ENCODE measurements around the gene IRX6.

Gene IRX6

GRCh38 chr16:55323637-55324271 is at the start of gene IRX6:
IRX6 (plus strand) TSS chr16:55324203; CDS start chr16:55325092, 889 bp downstream.
- Histone ChIP-seq H3K9ac (ENCODE audit: low read depth, low read length) (peak within 1 kb of the TSS; percentile 61; the same call in 1 of the 2 replicates), H3K36me3 (ENCODE audit: insufficient read depth, low read length) (no peaks in the 10 kb centered on the region), H3K9me3 (ENCODE audit: control insufficient read depth, insufficient read depth, low read length) (no peaks in the 10 kb centered on the region), H3K4me1 (ENCODE audit: insufficient read depth, low read length) (no peaks in the 10 kb centered on the region)

DNA sequence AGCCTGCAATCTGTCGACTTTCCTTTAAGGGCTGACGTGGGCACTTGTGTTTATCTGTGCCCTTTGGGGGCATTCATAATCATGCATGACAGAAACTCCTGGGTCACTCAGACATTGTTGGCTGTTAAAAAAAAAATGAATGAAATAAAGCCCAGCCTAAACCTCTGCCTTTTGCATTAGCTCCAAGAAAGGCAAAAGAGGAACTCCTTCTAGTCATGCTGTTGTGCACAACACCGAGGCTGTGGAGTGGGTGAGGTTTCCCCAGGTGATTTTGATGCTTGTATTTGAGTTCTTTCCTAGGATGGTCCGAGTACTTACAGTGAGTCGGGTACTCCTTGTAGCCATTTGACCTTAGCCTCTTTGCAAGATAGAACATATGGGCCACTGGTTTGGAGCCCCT is 49.6 kb upstream of the IRX6 start:
- Histone ChIP-seq H3K9ac (ENCODE audit: low read depth, low read length) (no peak overlapping the region), H3K4me1 (ENCODE audit: insufficient read depth, low read length) (no peaks in the 10 kb centered on the region), H3K36me3 (ENCODE audit: insufficient read depth, low read length) (no peaks in the 10 kb centered on the region), H3K9me3 (ENCODE audit: control insufficient read depth, insufficient read depth, low read length) (no peaks in the 10 kb centered on the region)

- no peaks in the 10 kb centered on the region for H3K4me1 ChIP-seq (ENCODE audit: insufficient read depth, low read length)
Observed at GRCh38 chr16:55275167-55275566, 48.8 kb upstream of the IRX6 start.

DNA sequence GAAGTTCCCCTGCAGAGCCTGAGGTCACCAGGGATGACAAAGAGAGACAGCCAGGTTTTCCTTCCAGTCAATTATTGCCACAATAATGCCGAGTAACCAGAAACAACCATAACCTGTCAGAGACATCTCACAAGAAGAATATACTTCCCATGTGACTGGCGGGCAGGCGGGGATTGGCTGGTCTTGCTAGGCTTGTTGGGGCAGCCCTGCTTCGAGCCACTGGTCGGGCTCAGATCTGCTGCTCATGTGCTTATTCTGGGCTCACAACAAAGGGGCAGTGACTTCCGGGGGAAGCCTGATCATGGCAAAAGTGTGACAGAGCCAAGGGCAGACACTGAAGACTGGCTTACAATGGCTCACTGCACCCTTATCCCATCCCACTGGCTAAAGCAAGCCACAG is 48.1 kb upstream of the IRX6 start:
- H3K4me1 ChIP-seq (ENCODE audit: insufficient read depth, low read length), result no peaks in the 10 kb centered on the region
- no peaks in the 10 kb centered on the region for H3K9me3 ChIP-seq (ENCODE audit: control insufficient read depth, insufficient read depth, low read length)
- H3K36me3 ChIP-seq (ENCODE audit: insufficient read depth, low read length), result no peaks in the 10 kb centered on the region
- H3K9ac ChIP-seq (ENCODE audit: low read depth, low read length), result no peak overlapping the region

More at GRCh38 chr16:55275167-55275566, 48.8 kb upstream of the IRX6 start:
- no peaks in the 10 kb centered on the region for H3K36me3 ChIP-seq (ENCODE audit: insufficient read depth, low read length)
- no peak overlapping the region for H3K9ac ChIP-seq (ENCODE audit: low read depth, low read length)
- no peaks in the 10 kb centered on the region for H3K9me3 ChIP-seq (ENCODE audit: control insufficient read depth, insufficient read depth, low read length)

DNA sequence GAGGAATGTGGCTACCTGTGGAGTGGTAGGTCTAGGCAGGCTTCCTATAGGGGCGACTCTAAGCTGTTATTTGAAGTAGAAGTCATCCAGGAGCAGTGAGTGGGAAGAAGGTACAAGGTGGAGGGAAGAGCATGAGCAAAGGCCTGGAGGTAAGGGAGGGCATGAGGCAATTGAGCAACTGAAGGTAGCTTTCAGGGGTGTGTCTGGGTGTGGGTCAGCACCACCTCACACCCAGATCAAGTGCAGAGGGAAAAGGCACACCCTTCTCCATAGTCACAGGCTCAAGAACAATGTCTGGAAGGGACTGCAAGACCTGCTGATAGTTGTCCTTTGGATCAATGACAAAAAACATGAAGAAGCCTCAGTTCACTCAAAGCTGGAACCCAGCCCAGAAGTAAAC is 46.5 kb upstream of the IRX6 start:
- Histone ChIP-seq H3K9ac (ENCODE audit: low read depth, low read length) (no peak overlapping the region), H3K36me3 (ENCODE audit: insufficient read depth, low read length) (no peaks in the 10 kb centered on the region), H3K9me3 (ENCODE audit: control insufficient read depth, insufficient read depth, low read length) (no peaks in the 10 kb centered on the region), H3K4me1 (ENCODE audit: insufficient read depth, low read length) (no peaks in the 10 kb centered on the region)

GRCh38 chr16:55279598-55279997 is 44.4 kb upstream of the IRX6 start:
- no peaks in the 10 kb centered on the region for H3K36me3 ChIP-seq (ENCODE audit: insufficient read depth, low read length)

GRCh38 chr16:55280587-55280986 is 43.4 kb upstream of the IRX6 start:
- H3K4me1 ChIP-seq (ENCODE audit: insufficient read depth, low read length), result peaks cover 3% of the 10 kb centered on the region; the same call in 1 of the 2 replicates
- H3K9me3 ChIP-seq (ENCODE audit: control insufficient read depth, insufficient read depth, low read length), result no peaks in the 10 kb centered on the region
- H3K36me3 ChIP-seq (ENCODE audit: insufficient read depth, low read length), result no peaks in the 10 kb centered on the region
- no peak overlapping the region for H3K9ac ChIP-seq (ENCODE audit: low read depth, low read length)

More at GRCh38 chr16:55279598-55279997, 44.4 kb upstream of the IRX6 start:
- Histone ChIP-seq H3K9ac (ENCODE audit: low read depth, low read length) (no peak overlapping the region), H3K9me3 (ENCODE audit: control insufficient read depth, insufficient read depth, low read length) (no peaks in the 10 kb centered on the region), H3K4me1 (ENCODE audit: insufficient read depth, low read length) (peaks cover 3% of the 10 kb centered on the region; the same call in 1 of the 2 replicates)

- no peak overlapping the region for H3K9ac ChIP-seq (ENCODE audit: low read depth, low read length)
- peaks cover 3% of the 10 kb centered on the region; the same call in 1 of the 2 replicates for H3K4me1 ChIP-seq (ENCODE audit: insufficient read depth, low read length)
- H3K9me3 ChIP-seq (ENCODE audit: control insufficient read depth, insufficient read depth, low read length), result no peaks in the 10 kb centered on the region; the same call in 1 of the 2 replicates
- H3K36me3 ChIP-seq (ENCODE audit: insufficient read depth, low read length), result no peaks in the 10 kb centered on the region
Observed at GRCh38 chr16:55282441-55282840, 41.6 kb upstream of the IRX6 start.

- Histone ChIP-seq H3K9ac (ENCODE audit: low read depth, low read length) (no peak overlapping the region), H3K36me3 (ENCODE audit: insufficient read depth, low read length) (no peaks in the 10 kb centered on the region), H3K4me1 (ENCODE audit: insufficient read depth, low read length) (peaks cover 3% of the 10 kb centered on the region; the same call in 1 of the 2 replicates), H3K9me3 (ENCODE audit: control insufficient read depth, insufficient read depth, low read length) (peaks cover 5% of the 10 kb centered on the region)
Observed at GRCh38 chr16:55283812-55284717, 39.9 kb upstream of the IRX6 start.

- H3K9me3 ChIP-seq (ENCODE audit: control insufficient read depth, insufficient read depth, low read length), result peaks cover 5% of the 10 kb centered on the region
- H3K4me1 ChIP-seq (ENCODE audit: insufficient read depth, low read length), result peaks cover 3% of the 10 kb centered on the region; the same call in 1 of the 2 replicates
- H3K36me3 ChIP-seq (ENCODE audit: insufficient read depth, low read length), result no peaks in the 10 kb centered on the region
- H3K9ac ChIP-seq (ENCODE audit: low read depth, low read length), result no peak overlapping the region
Observed at GRCh38 chr16:55284718-55285099, 39.3 kb upstream of the IRX6 start.

GRCh38 chr16:55285586-55285985 is 38.4 kb upstream of the IRX6 start:
- no peaks in the 10 kb centered on the region for H3K36me3 ChIP-seq (ENCODE audit: insufficient read depth, low read length)
- H3K9ac ChIP-seq (ENCODE audit: low read depth, low read length), result no peak overlapping the region
- H3K9me3 ChIP-seq (ENCODE audit: control insufficient read depth, insufficient read depth, low read length), result peaks cover 5% of the 10 kb centered on the region
- peaks cover 3% of the 10 kb centered on the region; the same call in 1 of the 2 replicates for H3K4me1 ChIP-seq (ENCODE audit: insufficient read depth, low read length)

DNA sequence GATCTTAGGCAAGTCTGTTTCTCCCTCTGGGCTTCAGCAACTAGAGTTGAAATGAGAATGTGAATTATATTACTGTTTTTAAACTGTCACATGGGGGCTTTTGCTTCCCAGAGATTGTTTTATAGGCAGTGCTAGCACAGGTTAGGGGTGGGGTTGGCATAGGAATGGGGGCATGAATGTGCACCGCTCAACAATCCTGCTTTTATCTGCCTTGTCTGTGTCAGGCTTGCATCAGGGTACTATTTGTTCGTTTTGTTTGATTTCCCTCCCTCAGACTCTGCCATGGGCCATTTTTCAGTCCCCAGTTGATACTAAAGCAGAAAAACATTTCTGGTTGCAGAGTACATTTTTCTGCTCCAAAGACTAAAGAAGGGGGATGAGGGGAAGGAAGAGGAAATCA is 34.6 kb upstream of the IRX6 start:
- Histone ChIP-seq H3K4me1 (ENCODE audit: insufficient read depth, low read length) (peaks cover 9% of the 10 kb centered on the region), H3K9ac (ENCODE audit: low read depth, low read length) (no peak overlapping the region), H3K9me3 (ENCODE audit: control insufficient read depth, insufficient read depth, low read length) (peaks cover 5% of the 10 kb centered on the region), H3K36me3 (ENCODE audit: insufficient read depth, low read length) (no peaks in the 10 kb centered on the region)

- peaks cover 5% of the 10 kb centered on the region for H3K9me3 ChIP-seq (ENCODE audit: control insufficient read depth, insufficient read depth, low read length)
- H3K9ac ChIP-seq (ENCODE audit: low read depth, low read length), result no peak overlapping the region
- no peaks in the 10 kb centered on the region for H3K36me3 ChIP-seq (ENCODE audit: insufficient read depth, low read length)
- peaks cover 9% of the 10 kb centered on the region for H3K4me1 ChIP-seq (ENCODE audit: insufficient read depth, low read length)
Observed at GRCh38 chr16:55291847-55292246, 32.2 kb upstream of the IRX6 start.

GRCh38 chr16:55292491-55292890 is 31.5 kb upstream of the IRX6 start:
- Histone ChIP-seq H3K9me3 (ENCODE audit: control insufficient read depth, insufficient read depth, low read length) (peaks cover 5% of the 10 kb centered on the region), H3K4me1 (ENCODE audit: insufficient read depth, low read length) (peaks cover 9% of the 10 kb centered on the region), H3K9ac (ENCODE audit: low read depth, low read length) (no peak overlapping the region), H3K36me3 (ENCODE audit: insufficient read depth, low read length) (no peaks in the 10 kb centered on the region)

DNA sequence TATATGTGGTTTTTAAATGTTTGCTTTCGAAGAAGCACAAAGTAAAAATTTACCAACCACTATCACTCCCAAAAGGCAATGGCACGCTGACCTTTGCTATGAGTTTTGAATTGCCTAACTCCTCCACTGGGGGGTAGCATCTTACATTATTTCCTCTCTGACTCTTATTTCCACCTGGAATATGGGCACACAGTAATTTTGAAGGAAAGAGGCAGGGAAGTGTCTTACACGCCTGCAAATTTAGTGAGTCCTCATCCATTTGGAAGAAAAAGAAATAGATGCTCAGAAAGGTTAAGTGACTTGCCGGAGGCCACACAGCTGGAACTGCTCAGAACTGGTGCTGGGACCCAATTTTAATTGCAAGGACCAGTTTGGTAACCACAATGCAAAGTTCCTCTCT is 29.9 kb upstream of the IRX6 start:
- no peaks in the 10 kb centered on the region for H3K9me3 ChIP-seq (ENCODE audit: control insufficient read depth, insufficient read depth, low read length)
- H3K4me1 ChIP-seq (ENCODE audit: insufficient read depth, low read length), result peaks cover 9% of the 10 kb centered on the region
- H3K36me3 ChIP-seq (ENCODE audit: insufficient read depth, low read length), result no peaks in the 10 kb centered on the region
- H3K9ac ChIP-seq (ENCODE audit: low read depth, low read length), result no peak overlapping the region
